ENCODE measurements around the gene TMCO4.
"Not testable (repeated sequence)": the region's sequence is repeated elsewhere in the genome, so short reads cannot be mapped to it uniquely, and the experiment has no call there.

TMCO4 gene

DNA sequence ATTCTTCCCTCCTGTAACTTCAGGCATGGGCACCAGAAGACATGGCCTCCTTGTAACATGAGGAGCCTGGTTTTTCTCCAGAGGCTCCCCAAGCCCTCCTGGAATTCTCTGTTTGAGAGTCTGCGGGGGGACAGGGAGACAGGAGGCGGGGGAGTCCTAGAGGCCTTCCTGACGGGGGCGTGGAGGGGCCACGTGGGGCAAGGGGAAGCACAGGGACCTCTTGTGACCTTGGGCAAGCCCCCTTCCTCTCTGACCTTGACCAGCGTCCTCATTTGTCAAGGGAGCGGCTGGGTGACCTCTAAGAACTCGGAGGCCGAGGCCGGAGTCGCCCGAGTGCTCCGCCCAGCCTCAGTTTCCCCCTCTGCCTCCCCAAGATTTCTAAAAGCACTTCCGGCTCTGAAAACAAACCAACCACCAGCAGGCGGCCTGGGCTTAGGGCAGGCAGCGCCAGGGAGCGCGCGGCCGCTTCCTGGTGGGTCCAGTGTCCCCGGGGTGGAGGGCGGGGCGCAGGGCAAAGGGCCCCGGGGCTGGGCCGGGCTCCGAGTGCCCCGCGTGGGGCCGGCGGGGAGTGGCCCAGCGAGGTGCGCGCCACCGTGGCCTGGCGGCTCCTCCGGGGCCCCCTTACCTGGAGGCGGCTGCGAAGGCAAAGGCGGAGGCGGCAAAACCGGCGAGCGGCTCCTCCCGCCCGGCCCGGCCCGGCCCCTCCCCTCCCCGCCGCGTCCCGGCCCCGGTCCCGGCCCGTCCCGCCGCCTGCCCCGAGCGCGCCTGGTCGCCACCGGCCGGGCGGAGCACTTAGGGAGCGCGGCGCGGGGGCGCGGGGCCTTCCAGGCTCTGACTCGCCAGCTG lies at the start of gene TMCO4:
Gene TMCO4 (minus strand): TSS at position 687 of the 846 bp plus-strand sequence. CDS start 19,158 bp downstream, outside the sequence.
- peak; percentile 40 for DNase-seq

GRCh38 chr1:19849307-19849706 lies 49.6 kb upstream of the TMCO4 start:
- not testable (repeated sequence) for DNase-seq

- DNase-seq: not testable (repeated sequence)
Measured at GRCh38 chr1:19847334-19847733, 47.6 kb upstream of the TMCO4 start.

DNA sequence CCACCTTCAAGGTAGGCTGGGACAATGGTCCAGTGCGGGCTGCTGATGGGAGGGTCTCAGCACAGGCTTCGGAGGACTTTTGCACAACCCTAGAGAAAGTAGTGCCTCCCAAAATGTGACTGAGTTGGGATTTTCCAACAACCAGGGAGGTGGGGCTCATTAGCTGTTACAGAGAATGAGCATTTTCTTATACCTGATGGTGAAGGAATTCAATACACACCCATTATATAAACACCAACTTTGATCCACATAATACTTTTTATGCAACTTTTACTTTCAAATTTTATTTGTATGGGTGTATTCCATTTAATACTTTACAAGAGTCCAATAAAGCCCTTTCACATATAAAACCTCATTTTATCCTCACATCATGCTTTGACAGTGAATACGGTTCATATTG lies 46.6 kb upstream of the TMCO4 start:
- DNase-seq: no peak

GRCh38 chr1:19845555-19845954 lies 45.8 kb upstream of the TMCO4 start:
- DNase-seq: no peak

- DNase-seq: no peak
Measured at GRCh38 chr1:19844731-19845495, 45.2 kb upstream of the TMCO4 start.

GRCh38 chr1:19840228-19840627 lies 40.5 kb upstream of the TMCO4 start:
- DNase-seq: no peak

DNA sequence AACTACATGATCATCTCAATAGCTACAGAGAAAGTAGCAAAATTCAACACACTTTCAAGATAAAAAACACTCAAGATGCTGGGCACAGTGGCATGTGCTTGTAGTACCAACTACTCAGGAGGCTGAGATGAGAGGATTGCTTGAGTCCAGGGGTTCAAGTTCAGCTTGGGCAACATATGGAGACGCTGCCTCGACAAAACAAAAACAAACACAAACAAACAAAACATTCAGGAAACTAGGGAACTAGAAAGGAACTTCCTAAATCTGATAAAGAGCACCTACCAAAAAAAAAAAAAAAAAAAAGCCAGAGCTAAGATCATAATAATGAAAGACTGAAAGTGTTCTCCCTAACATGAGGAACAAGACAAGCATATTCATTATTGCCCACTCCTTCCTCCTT lies 38.1 kb upstream of the TMCO4 start:
- no peak for DNase-seq

GRCh38 chr1:19835578-19835977 lies 35.9 kb upstream of the TMCO4 start:
- DNase-seq: no peak

DNA sequence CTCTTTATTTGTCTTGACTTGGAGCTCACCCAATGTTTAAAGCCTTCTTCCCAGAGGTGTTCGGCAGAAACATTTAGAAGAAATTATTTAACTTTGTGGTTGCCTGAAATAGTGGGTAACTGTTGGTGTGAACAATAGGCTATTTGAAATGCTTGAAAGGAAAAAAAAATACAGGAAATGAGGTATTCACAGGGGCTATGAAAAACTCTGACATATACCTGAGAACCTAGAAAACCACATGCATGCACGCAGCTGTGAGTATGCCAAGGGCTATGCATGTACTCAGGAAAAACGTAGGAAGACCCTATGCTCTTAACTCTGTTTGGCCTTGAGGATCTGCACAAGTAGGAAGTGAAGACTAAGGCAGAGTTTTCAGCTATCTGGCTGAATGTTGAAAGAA lies 31.7 kb upstream of the TMCO4 start:
- no peak for DNase-seq

GRCh38 chr1:19828546-19828945 lies 28.8 kb upstream of the TMCO4 start:
- no peak for DNase-seq

DNA sequence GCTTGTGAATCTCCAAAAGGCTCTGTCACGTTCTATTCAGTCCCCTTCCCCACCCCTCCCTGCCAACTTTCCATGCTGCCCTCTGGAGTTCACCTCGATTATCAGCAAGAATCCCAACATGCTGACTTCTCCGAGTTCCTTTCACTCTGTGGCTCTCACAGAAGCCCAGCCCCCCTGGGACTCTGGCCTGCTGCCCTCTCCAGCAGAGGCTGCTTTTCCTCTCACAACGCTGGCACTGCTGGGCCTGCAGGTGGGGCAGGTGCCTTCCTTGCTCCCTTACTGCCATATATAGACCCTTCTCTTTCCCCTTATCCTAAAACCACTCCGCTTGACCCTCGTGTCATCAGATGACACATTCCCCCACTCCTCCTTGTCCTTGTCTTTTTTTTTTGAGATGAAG lies 25.6 kb upstream of the TMCO4 start:
- no peak for DNase-seq

DNA sequence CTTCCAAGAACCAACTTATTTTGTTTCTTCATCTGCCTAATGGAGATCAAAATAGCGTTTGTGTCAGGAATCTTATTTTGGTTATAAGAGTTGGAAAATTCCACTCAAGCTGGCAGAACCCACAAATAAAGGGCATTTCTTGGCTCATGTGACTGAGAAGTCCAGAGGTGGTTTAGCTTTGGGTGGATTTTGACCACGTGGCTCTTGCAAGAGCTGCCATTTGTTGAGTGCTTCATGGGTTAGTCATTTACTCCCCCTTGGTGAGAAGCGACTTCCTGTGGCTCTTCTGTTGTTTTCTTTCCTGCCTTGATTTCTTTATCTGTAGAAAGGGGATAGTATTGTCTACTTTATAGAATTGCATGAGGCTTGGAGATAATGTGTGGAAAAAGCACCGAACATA lies 24.8 kb upstream of the TMCO4 start:
- DNase-seq: no peak

GRCh38 chr1:19824036-19824435 lies 24.3 kb upstream of the TMCO4 start:
- DNase-seq: no peak

- no peak for DNase-seq
Measured at GRCh38 chr1:19819701-19820100, 20.0 kb upstream of the TMCO4 start.

DNA sequence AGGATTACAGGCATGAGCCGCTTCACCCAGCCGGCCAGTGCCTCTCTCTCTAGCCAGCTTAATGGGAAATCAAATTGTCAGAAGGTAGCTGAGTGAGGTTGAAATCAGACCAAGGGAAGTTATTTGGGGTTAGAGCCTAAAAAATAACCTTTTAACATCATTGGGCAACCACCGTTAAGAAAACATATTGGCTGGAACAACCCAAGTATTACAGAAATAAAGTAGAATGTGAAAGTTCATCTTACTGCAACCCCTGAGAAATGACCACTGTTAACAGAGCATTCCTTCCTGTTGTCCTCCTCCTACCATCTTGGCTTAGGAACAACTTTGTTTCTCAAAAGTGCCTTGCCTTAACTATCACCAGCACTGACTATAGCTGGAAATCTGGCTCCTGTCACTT lies 18.6 kb upstream of the TMCO4 start:
- DNase-seq: no peak

GRCh38 chr1:19817160-19817559 lies 17.4 kb upstream of the TMCO4 start:
- no peak for DNase-seq

DNA sequence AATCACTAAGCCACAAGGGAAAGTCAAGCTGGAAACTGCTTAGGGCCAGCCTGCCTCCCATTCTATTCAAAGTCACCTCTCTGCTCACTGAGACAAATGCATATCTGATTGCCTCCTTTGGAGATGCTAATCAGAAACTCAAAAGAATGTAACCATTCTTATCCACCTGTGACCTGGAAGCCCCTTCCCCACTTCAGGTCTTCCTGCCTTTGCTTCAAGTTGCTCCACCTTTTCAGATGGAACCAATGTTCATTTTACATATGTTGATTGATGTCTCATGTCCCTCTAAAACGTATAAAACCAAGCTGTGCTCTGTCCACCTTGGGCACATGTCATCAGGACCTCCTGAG lies 17.0 kb upstream of the TMCO4 start:
- not testable (repeated sequence) for DNase-seq

- peak; percentile 24 for DNase-seq
Measured at GRCh38 chr1:19815801-19816736, 16.4 kb upstream of the TMCO4 start.

DNA sequence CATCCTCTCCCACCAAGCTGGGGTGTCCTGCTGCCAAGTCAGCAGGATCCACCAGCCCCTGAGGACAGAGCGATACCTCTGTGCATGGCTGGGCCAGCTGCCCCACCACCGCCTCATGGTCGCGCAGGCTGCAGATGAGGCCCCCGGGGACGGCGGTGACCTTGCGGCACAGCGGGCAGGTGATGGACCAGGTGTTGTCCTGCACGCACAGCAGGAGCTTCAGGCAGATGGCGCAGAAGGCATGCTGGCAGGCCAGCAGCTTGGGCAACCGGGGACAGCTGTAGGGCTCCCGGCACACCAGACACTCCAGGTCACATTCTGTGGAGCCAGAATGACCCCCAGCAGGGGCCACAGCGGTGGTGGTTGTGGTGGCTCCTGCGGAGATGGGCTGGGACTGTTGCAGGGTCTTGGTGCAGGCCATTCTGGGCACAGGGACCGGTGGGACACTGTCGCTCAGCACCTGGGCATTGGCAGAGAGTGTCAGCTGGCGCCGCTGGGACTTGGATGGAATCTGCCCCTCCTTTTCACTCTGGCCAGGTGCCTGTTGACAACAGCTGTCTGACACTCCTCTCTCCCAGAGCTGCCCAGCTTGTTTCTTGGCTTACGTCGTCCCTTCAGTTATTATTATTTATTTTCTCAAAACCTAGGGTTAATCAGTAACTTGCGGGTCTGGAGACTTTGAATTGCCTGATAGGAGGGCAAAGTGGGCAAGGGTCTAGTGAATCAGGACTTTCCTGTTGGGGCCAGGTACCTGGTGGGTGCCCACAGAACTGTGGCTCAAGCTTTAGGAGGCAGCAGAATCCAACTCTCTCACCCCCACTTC lies 15.2 kb upstream of the TMCO4 start, which contains the start of gene RNF186:
Gene RNF186 (minus strand): TSS at position 603 of the 823 bp plus-strand sequence. CDS start 182 bp downstream, at position 421.
- no peak for DNase-seq

- DNase-seq: no peak
Measured at GRCh38 chr1:19814244-19814661, 14.5 kb upstream of the TMCO4 start.

GRCh38 chr1:19813643-19813960 lies 13.9 kb upstream of the TMCO4 start:
- DNase-seq: no peak
